AG10803 (cell line): ENCODE results near the gene LPAR1.
"Not testable (repeated sequence)": the region's sequence is repeated elsewhere in the genome, so short reads cannot be mapped to it uniquely, and the experiment has no call there.

Source experiments
- DNase-seq: peaks from one replicate; pipeline ENCODE4 v3.0.0; 2010; ENCODE audit warnings: low read depth
- H3K4me3 ChIP-seq: 2 replicates; pipeline ENCODE4 v1.5.1; 2011; ENCODE audit warnings: mild to moderate bottlenecking, low read length, control low read depth
- CTCF ChIP-seq: conservative IDR thresholded peaks from 2 replicates; pipeline ENCODE4 v1.5.1; 2011; ENCODE audit warnings: mild to moderate bottlenecking, low read length, control low read depth, inconsistent platforms

LPAR1 gene

GRCh38 chr9:111056538-111056937 is 18.3 kb upstream of the LPAR1 start:
- H3K4me3 ChIP-seq, result 0 out of 2 replicates have a peak overlapping the region, but pooled peaks have one; percentile 1
- peak; percentile 88 for DNase-seq

GRCh38 chr9:111052791-111053190 is 14.5 kb upstream of the LPAR1 start:
- peak; percentile 53 for DNase-seq
- no peak for TF ChIP-seq CTCF
- H3K4me3 ChIP-seq, result no peak overlapping the region

More at GRCh38 chr9:111056538-111056937, 18.3 kb upstream of the LPAR1 start:
- TF ChIP-seq CTCF, result 0 out of 2 replicates have a peak, but pooled peaks have one; percentile 3

- TF ChIP-seq CTCF, result no peak
- no peak overlapping the region for H3K4me3 ChIP-seq
- no peak for DNase-seq
Observed at GRCh38 chr9:111051400-111051799, 13.1 kb upstream of the LPAR1 start.

- no peak overlapping the region for H3K4me3 ChIP-seq
- DNase-seq, result peak; percentile 60
- no peak for TF ChIP-seq CTCF
Observed at GRCh38 chr9:111050819-111051218, 12.5 kb upstream of the LPAR1 start.

- not testable (repeated sequence) for DNase-seq, H3K4me3 ChIP-seq
Observed at GRCh38 chr9:111047287-111047686, 9.0 kb upstream of the LPAR1 start.

GRCh38 chr9:111041902-111042301 is 3.6 kb upstream of the LPAR1 start:
- TF ChIP-seq CTCF, result no peak
- DNase-seq, result no peak
- H3K4me3 ChIP-seq, result no peak overlapping the region

GRCh38 chr9:111040494-111040893 is 2.2 kb upstream of the LPAR1 start:
- TF ChIP-seq CTCF, result no peak
- DNase-seq, result no peak
- H3K4me3 ChIP-seq, result no peak overlapping the region

- no peak for DNase-seq
Observed at GRCh38 chr9:111039231-111039906, 1.1 kb upstream of the LPAR1 start.

More at GRCh38 chr9:111039231-111039906, 1.1 kb upstream of the LPAR1 start:
- H3K4me3 ChIP-seq, result peak overlapping the region; percentile 82
- no peak for TF ChIP-seq CTCF
